Neutrophil (primary cell): ENCODE results near the gene DLG4.
"Not testable (repeated sequence)": the region's sequence is repeated elsewhere in the genome, so short reads cannot be mapped to it uniquely, and the experiment has no call there.

Source experiments
- H3K27ac ChIP-seq: fragments of 200-600 bp; sonication (generic); 2 replicates; pipeline ENCODE4 v1.5.1; 2016; ENCODE audit warnings: mild to moderate bottlenecking, moderate library complexity
- H3K27me3 ChIP-seq: fragments of 200-600 bp; sonication (generic); 2 replicates; pipeline ENCODE4 v1.6.0; 2016; ENCODE audit warnings: mild to moderate bottlenecking
- H3K36me3 ChIP-seq: fragments of 200-600 bp; sonication (generic); 2 replicates; pipeline ENCODE4 v1.5.1; 2017
- H3K4me1 ChIP-seq, 2 experiments: fragments of 200-600 bp in 1 of 2; sonication (generic) in 1 of 2; 1 replicate in 1 of 2; 2 replicates in 1 of 2; pipeline versions ENCODE4 v1.5.1 to v1.6.1; 2013 to 2016; ENCODE audit warnings: low read depth in 1 of 2, low read length in 1 of 2, mild to moderate bottlenecking in 1 of 2, moderate library complexity in 1 of 2; ENCODE audit not compliant: control insufficient read depth in 1 of 2, insufficient read depth in 1 of 2
- H3K4me3 ChIP-seq, 2 experiments: fragments of 200-600 bp in 1 of 2; sonication (generic) in 1 of 2; 1 replicate in 1 of 2; 2 replicates in 1 of 2; pipeline ENCODE4 v1.5.1; 2013 to 2016; ENCODE audit warnings: low read depth in 1 of 2, low read length in 1 of 2, mild to moderate bottlenecking in 1 of 2, moderate library complexity in 1 of 2
- H3K9me3 ChIP-seq: fragments of 200-600 bp; sonication (generic); 2 replicates; pipeline ENCODE4 v1.5.1; 2016
- CTCF ChIP-seq: fragments of 200-600 bp; sonication (generic); IDR thresholded peaks from 2 replicates; pipeline ENCODE4 v1.5.1; 2016; ENCODE audit warnings: antibody characterized with exemption

Gene DLG4

DNA sequence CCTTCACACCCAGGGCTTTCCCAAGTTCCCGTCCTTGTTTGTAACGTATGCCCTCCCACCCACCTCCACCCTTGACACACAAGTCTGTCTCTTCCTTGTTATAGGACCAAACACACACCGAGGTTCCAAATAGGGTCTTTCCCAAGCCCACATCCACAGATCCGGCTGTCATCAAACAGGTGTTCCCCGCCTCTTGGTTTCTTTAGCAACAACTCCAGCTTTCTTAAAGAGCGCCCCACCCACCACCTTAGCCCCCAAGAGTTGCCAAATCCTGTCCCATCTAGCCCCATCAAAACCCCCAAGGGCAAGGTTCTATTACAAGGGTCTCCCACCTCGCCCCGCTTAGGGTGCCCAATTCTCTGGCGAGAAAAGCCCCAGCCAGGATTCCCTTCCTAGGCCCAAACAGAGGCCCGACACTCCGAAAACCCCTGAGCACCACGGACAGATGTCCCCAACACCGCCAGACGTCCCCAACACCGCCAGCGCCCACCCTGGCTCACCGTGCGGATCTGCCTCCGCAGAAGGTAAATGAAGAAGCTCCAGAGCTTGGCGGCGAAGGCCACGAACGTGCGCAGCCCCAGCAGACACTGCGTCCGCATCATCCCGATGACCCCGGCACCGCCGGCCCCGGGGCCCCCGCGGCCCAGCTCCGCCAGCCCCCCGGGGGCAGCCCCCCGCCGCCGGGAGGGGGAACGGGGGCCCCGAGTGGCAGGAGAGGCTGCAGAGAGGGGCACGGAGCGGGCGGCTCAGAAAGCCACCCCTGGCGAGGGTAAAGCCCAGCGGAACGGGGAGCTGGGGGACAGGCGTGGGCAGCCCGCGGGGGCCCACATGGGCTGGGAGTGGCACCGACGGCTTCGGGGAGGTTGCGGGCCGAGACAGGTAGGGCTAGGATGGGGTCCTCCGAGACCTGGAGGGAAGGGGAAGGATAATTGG lies 31.3 kb upstream of the DLG4 start:
- TF ChIP-seq CTCF = no peak
- Histone ChIP-seq H3K27ac (peak overlapping the region; percentile 96), H3K9me3 (no peaks in the 10 kb centered on the region), H3K4me3 (peak overlapping the region; percentile 68 to 92), H3K36me3 (peaks cover 12% of the 10 kb centered on the region), H3K4me1 (peaks cover 33% of the 10 kb centered on the region in 2 experiments), H3K27me3 (no peaks in the 10 kb centered on the region)

DNA sequence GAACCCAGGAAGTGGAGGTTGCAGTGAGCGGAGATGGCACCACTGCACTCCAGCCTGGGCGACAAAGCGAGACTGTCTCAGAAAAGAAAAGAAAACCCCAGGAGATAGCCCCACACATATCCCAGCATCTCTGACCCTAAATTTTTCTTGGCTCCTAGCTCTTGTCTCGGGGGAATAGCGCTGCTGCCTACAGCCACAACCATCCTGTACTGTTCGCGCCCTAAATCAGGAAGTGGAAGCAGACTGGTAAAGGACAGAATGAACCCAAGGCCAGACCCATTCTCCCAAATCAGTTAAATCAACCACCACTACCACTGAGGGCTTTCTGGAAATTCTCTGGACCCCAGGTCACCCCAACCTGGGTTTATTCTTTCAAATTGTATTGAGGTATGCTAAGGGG lies 30.2 kb upstream of the DLG4 start:
- H3K4me3 ChIP-seq = no peak overlapping the region
- H3K36me3 ChIP-seq = peaks cover 20% of the 10 kb centered on the region
- TF ChIP-seq CTCF = no peak
- peaks cover 33% of the 10 kb centered on the region in 2 experiments for H3K4me1 ChIP-seq
- H3K27me3 ChIP-seq = no peaks in the 10 kb centered on the region
- no peaks in the 10 kb centered on the region for H3K9me3 ChIP-seq
- H3K27ac ChIP-seq = peak overlapping the region; percentile 96

DNA sequence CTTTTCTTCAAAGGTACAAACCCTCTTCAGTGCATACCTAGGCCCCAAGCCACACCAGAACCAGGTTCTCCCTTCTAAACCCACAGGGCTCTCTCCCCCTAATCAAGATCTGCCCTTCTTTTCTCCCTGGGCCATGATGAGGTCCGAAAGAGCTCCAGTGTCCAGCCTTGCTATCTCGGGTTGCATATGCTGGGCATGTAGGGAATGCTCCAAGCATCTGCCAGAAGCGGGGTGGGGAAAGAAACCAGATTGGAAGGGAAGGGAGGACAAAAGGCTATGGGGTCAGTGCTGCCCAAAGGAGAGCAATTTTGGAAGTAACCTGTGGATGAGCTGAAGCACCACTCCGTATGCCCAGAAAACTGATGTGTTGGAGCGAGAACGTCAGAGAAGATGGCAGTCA lies 29.6 kb upstream of the DLG4 start:
- Histone ChIP-seq H3K27me3 (no peaks in the 10 kb centered on the region), H3K4me3 (no peak overlapping the region), H3K27ac (no peak overlapping the region), H3K4me1 (peaks cover 33% of the 10 kb centered on the region in 2 experiments), H3K9me3 (no peaks in the 10 kb centered on the region), H3K36me3 (peaks cover 26% of the 10 kb centered on the region)
- TF ChIP-seq CTCF = no peak

GRCh38 chr17:7248796-7249195 lies 29.2 kb upstream of the DLG4 start:
- Histone ChIP-seq H3K27me3 (no peaks in the 10 kb centered on the region), H3K36me3 (peaks cover 30% of the 10 kb centered on the region), H3K27ac (no peak overlapping the region), H3K9me3 (no peaks in the 10 kb centered on the region), H3K4me1 (peaks cover 35 to 36% of the 10 kb centered on the region in 2 experiments), H3K4me3 (no peak overlapping the region)
- no peak for TF ChIP-seq CTCF

GRCh38 chr17:7246779-7247178 lies 27.1 kb upstream of the DLG4 start:
- Histone ChIP-seq H3K4me3 (no peak overlapping the region), H3K9me3 (no peaks in the 10 kb centered on the region), H3K4me1 (peaks cover 33 to 36% of the 10 kb centered on the region in 2 experiments), H3K27ac (no peak overlapping the region), H3K36me3 (peaks cover 32% of the 10 kb centered on the region), H3K27me3 (no peaks in the 10 kb centered on the region)
- no peak for TF ChIP-seq CTCF

GRCh38 chr17:7243838-7244237 lies 24.2 kb upstream of the DLG4 start:
- not testable (repeated sequence) for H3K9me3 ChIP-seq, H3K27me3 ChIP-seq
- Histone ChIP-seq H3K27ac (peak overlapping the region; percentile 99), H3K36me3 (peaks cover 50% of the 10 kb centered on the region), H3K4me3 (peak overlapping the region; percentile 84 to 98), H3K4me1 (peaks cover 30 to 36% of the 10 kb centered on the region in 2 experiments)
